ENCODE measurements around the gene CDC42EP2.

CDC42EP2 gene

GRCh38 chr11:65317025-65317786, 2.5 kb downstream of the CDC42EP2 start:
- no peak for DNase-seq (ENCODE audit: low read depth)
- no peak overlapping the region for H3K4me3 ChIP-seq (ENCODE audit: low read depth, low read length)
- TF ChIP-seq CTCF (IDR thresholded peaks at IDR 0.05; ENCODE audit: control insufficient read depth, extremely low read depth, insufficient read depth), result no peak

- DNase-seq (ENCODE audit: low read depth), result no peak
- H3K4me3 ChIP-seq (ENCODE audit: low read depth, low read length), result no peak overlapping the region
- no peak for TF ChIP-seq CTCF (IDR thresholded peaks at IDR 0.05; ENCODE audit: control insufficient read depth, extremely low read depth, insufficient read depth)
Observed at GRCh38 chr11:65320386-65321075, 5.9 kb downstream of the CDC42EP2 start.

- no peak overlapping the region for H3K4me3 ChIP-seq (ENCODE audit: low read depth, low read length)
- no peak for DNase-seq (ENCODE audit: low read depth)
- no peak for TF ChIP-seq CTCF (IDR thresholded peaks at IDR 0.05; ENCODE audit: control insufficient read depth, extremely low read depth, insufficient read depth)
Observed at GRCh38 chr11:65321076-65321475, 6.4 kb downstream of the CDC42EP2 start.

GRCh38 chr11:65321828-65322485, 7.3 kb downstream of the CDC42EP2 start:
- no peak overlapping the region for H3K4me3 ChIP-seq (ENCODE audit: low read depth, low read length)
- no peak for TF ChIP-seq CTCF (IDR thresholded peaks at IDR 0.05; ENCODE audit: control insufficient read depth, extremely low read depth, insufficient read depth)
- DNase-seq (ENCODE audit: low read depth), result no peak

- no peak for DNase-seq (ENCODE audit: low read depth)
- TF ChIP-seq CTCF (IDR thresholded peaks at IDR 0.05; ENCODE audit: control insufficient read depth, extremely low read depth, insufficient read depth), result no peak
- no peak overlapping the region for H3K4me3 ChIP-seq (ENCODE audit: low read depth, low read length)
Observed at GRCh38 chr11:65323813-65324212, 9.1 kb downstream of the CDC42EP2 start.

- no peak for DNase-seq (ENCODE audit: low read depth)
- H3K4me3 ChIP-seq (ENCODE audit: low read depth, low read length), result no peak overlapping the region
- TF ChIP-seq CTCF (IDR thresholded peaks at IDR 0.05; ENCODE audit: control insufficient read depth, extremely low read depth, insufficient read depth), result no peak
Observed at GRCh38 chr11:65325435-65325834, 10.8 kb downstream of the CDC42EP2 start.

Data from LNCaP clone FGC (cell line).